GM23338 (cell line): ENCODE results near the gene CNTNAP2. TPM values are rescaled to one million over a fixed set of nuclear protein-coding genes. Genes with fewer than 3 reads are reported as not detected.

Source experiments
- ATAC-seq: fragments of 200-7000 bp; cut with Tn5 transposase; 3 replicates; pipeline ENCODE4 v1.9.1; 2020
- DNase-seq: peaks from one replicate; pipeline ENCODE4 v3.0.0-alpha.2; 2015; ENCODE audit warnings: low spot score
- H2AFZ ChIP-seq: fragments of 200-600 bp; sonication (generic); 2 replicates; pipeline ENCODE4 v1.8.0; 2016; ENCODE audit warnings: antibody characterized with exemption, mild to moderate bottlenecking, moderate library complexity
- H3F3A ChIP-seq: fragments of 200-600 bp; sonication (generic); replicated peaks from 2 replicates; pipeline ENCODE4 v1.8.0; 2017; ENCODE audit warnings: antibody characterized with exemption, mixed run types, low read depth
- H3K27ac ChIP-seq: fragments of 200-600 bp; sonication (generic); 2 replicates; pipeline ENCODE4 v1.6.1; 2016; ENCODE audit warnings: low read depth
- H3K27me3 ChIP-seq: fragments of 200-600 bp; sonication (generic); 2 replicates; pipeline ENCODE4 v1.8.0; 2016; ENCODE audit warnings: mild to moderate bottlenecking, mixed run types, moderate library complexity; ENCODE audit not compliant: insufficient read depth
- H3K36me3 ChIP-seq: fragments of 200-600 bp; sonication (generic); 2 replicates; pipeline ENCODE4 v1.8.0; 2016; ENCODE audit warnings: mild to moderate bottlenecking; ENCODE audit not compliant: insufficient read depth
- H3K4me1 ChIP-seq: fragments of 200-600 bp; sonication (generic); 2 replicates; pipeline ENCODE4 v1.8.0; 2016; ENCODE audit warnings: mild to moderate bottlenecking, moderate library complexity; ENCODE audit not compliant: insufficient read depth
- H3K4me2 ChIP-seq: fragments of 200-600 bp; sonication (generic); 2 replicates; pipeline ENCODE4 v1.7.1; 2017; ENCODE audit warnings: mixed run types
- H3K4me3 ChIP-seq: fragments of 200-600 bp; sonication (generic); 2 replicates; pipeline ENCODE4 v1.6.1; 2016; ENCODE audit warnings: mixed run types
- H3K79me2 ChIP-seq: fragments of 200-600 bp; sonication (generic); replicated peaks from 2 replicates; pipeline ENCODE4 v1.8.0; 2017; ENCODE audit warnings: mild to moderate bottlenecking; ENCODE audit not compliant: insufficient read depth
- H3K9me2 ChIP-seq: fragments of 200-600 bp; sonication (generic); 2 replicates; pipeline ENCODE4 v1.8.0; 2017; ENCODE audit not compliant: insufficient read depth
- H4K20me1 ChIP-seq: fragments of 200-600 bp; sonication (generic); replicated peaks from 2 replicates; pipeline ENCODE4 v1.8.0; 2017; ENCODE audit warnings: mild to moderate bottlenecking; ENCODE audit not compliant: insufficient read depth
- H3K27ac Mint-ChIP-seq: 2 replicates; pipeline ENCODE4 v1.8.0; 2020; ENCODE audit warnings: inconsistent platforms, mild to moderate bottlenecking, moderate library complexity, mixed read lengths
- H3K27me3 Mint-ChIP-seq: 3 replicates; pipeline ENCODE4 v1.8.0; 2022; ENCODE audit warnings: low read depth, mild to moderate bottlenecking, moderate library complexity, mixed read lengths, inconsistent platforms; ENCODE audit not compliant: insufficient read depth, poor library complexity
- H3K36me3 Mint-ChIP-seq: 3 replicates; pipeline ENCODE4 v1.8.0; 2021; ENCODE audit warnings: low read depth, mild to moderate bottlenecking, inconsistent platforms, moderate library complexity, mixed read lengths
- H3K4me1 Mint-ChIP-seq: 3 replicates; pipeline ENCODE4 v1.8.0; 2020; ENCODE audit warnings: mild to moderate bottlenecking, inconsistent platforms, mixed read lengths
- H3K4me3 Mint-ChIP-seq: 3 replicates; pipeline ENCODE4 v1.8.0; 2021; ENCODE audit warnings: moderate library complexity, mild to moderate bottlenecking, inconsistent platforms, mixed read lengths
- H3K9me3 Mint-ChIP-seq: 3 replicates; pipeline ENCODE4 v1.8.0; 2020; ENCODE audit warnings: moderate library complexity, mild to moderate bottlenecking, inconsistent platforms, mixed read lengths
- EZH2 ChIP-seq: fragments of 200-600 bp; sonication (generic); IDR thresholded peaks from one replicate; pipeline ENCODE4 v1.8.0; 2017; ENCODE audit warnings: antibody characterized with exemption, mild to moderate bottlenecking, low read depth; ENCODE audit not compliant: unreplicated experiment
- POLR2AphosphoS5 ChIP-seq: IDR thresholded peaks from 2 replicates; pipeline ENCODE4 v1.6.1; 2016; ENCODE audit warnings: antibody characterized with exemption, low read depth
- STAT1 ChIP-seq: IDR thresholded peaks from one replicate; pipeline ENCODE4 v1.6.1; 2016; ENCODE audit warnings: antibody characterized with exemption; ENCODE audit not compliant: unreplicated experiment
- ZNF114 ChIP-seq: fragments of 250-450 bp; sonication (Bioruptor Pico); IDR thresholded peaks from 2 replicates; pipeline ENCODE4 v1.5.0; 2020; ENCODE audit warnings: mild to moderate bottlenecking, moderate library complexity
- ZNF331 ChIP-seq: fragments of 250-450 bp; sonication (Bioruptor Pico); IDR thresholded peaks from 2 replicates; pipeline ENCODE4 v1.5.0; 2020; ENCODE audit warnings: low read depth, mild to moderate bottlenecking, moderate library complexity
- polyA plus RNA-seq: library from polyadenylated mRNA; unstranded; fragments of >200 nt; fragmentation: Nextera tagmentation; extraction: Ambion mirVana; gene quantifications from 2 replicates; pipeline ENCODE4 v1.2.1, GENCODE V29; 2016
- total RNA-seq: library from RNA; depleted of rRNA; stranded (reverse); fragments of >200 nt; shearing (Covaris generic); gene quantifications from 2 replicates; pipeline ENCODE4 v1.2.3, GENCODE V29; 2014
- TF ChIP-seq, protein P1 (sequence below): IDR thresholded peaks from one replicate; pipeline ENCODE4 v1.6.1; 2018; ENCODE audit warnings: antibody characterized with exemption; ENCODE audit not compliant: unreplicated experiment
- TF ChIP-seq, protein P2 (sequence below), 2 experiments: fragments of 200-600 bp in 1 of 2; sonication (generic) in 1 of 2; conservative IDR thresholded peaks; 2 replicates each; pipeline versions ENCODE4 v1.5.1 to v1.6.1; 2016 to 2017; ENCODE audit warnings: antibody characterized with exemption in 2 of 2, low read depth in 2 of 2, mild to moderate bottlenecking in 2 of 2, moderate library complexity in 1 of 2
- TF ChIP-seq, protein P3 (sequence below): IDR thresholded peaks from 2 replicates; pipeline ENCODE4 v1.6.1; 2016; ENCODE audit warnings: antibody characterized with exemption

Gene CNTNAP2
- total and polyA plus RNA-seq, 2 experiments from 2014 or later, result 38.2 to 61.3 TPM

DNA sequence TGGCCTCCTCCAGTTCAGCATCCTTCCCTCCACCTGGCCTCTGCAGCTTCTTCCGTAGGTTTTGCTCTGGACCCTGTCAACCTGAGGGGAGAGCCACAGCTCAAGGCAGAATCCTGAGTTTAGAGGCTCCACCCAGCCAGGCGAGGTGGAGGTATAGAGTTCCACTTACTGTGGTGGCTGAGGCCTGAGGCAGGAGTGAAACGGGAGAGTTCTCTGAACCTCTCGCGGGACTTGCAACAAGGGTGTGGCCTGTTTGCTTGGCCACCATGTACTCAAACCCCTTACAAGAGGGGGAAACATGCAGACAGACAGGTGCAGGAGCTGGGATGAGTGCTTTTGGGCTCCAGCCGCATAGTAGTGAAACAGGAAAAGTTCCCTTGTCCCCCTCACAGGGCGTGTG is 2320.0 kb downstream of the CNTNAP2 start (continued):
- TF ChIP-seq, protein P1, sequence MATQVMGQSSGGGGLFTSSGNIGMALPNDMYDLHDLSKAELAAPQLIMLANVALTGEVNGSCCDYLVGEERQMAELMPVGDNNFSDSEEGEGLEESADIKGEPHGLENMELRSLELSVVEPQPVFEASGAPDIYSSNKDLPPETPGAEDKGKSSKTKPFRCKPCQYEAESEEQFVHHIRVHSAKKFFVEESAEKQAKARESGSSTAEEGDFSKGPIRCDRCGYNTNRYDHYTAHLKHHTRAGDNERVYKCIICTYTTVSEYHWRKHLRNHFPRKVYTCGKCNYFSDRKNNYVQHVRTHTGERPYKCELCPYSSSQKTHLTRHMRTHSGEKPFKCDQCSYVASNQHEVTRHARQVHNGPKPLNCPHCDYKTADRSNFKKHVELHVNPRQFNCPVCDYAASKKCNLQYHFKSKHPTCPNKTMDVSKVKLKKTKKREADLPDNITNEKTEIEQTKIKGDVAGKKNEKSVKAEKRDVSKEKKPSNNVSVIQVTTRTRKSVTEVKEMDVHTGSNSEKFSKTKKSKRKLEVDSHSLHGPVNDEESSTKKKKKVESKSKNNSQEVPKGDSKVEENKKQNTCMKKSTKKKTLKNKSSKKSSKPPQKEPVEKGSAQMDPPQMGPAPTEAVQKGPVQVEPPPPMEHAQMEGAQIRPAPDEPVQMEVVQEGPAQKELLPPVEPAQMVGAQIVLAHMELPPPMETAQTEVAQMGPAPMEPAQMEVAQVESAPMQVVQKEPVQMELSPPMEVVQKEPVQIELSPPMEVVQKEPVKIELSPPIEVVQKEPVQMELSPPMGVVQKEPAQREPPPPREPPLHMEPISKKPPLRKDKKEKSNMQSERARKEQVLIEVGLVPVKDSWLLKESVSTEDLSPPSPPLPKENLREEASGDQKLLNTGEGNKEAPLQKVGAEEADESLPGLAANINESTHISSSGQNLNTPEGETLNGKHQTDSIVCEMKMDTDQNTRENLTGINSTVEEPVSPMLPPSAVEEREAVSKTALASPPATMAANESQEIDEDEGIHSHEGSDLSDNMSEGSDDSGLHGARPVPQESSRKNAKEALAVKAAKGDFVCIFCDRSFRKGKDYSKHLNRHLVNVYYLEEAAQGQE, result no peak
- TF ChIP-seq STAT1, result no peak

DNA sequence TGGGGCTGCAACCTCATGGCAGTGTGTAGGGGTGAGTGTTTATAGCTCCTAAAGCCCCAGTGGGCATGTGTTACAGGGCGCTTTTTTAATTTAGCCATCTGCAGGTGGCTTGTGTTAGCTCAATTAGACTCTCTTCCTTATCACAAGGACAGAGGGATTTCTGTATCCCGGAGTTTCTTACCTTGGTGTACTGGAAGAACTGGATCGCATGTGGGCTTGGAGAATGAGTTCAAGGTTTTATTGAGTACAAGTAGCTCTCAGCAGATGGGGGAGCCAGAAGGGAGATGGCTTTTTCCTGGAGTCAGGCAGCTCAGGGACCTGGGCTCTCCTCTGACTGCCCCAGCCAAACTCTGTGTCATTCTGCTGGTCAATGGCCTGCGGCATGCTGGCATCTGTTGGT is 2320.4 kb downstream of the CNTNAP2 start:
- H3K27ac ChIP-seq, result no peak overlapping the region
- H3K27me3 ChIP-seq, result no peaks in the 10 kb centered on the region
- H2AFZ ChIP-seq, result peak overlapping the region; percentile 18; the same call in 1 of the 2 replicates
- H3K4me1 Mint-ChIP-seq, result no peaks in the 10 kb centered on the region; the same call in 2 of the 3 replicates
- DNase-seq (no peak), ATAC-seq (no peak)
- H3F3A ChIP-seq, result no peaks in the 10 kb centered on the region
- H3K79me2 ChIP-seq, result no peaks in the 10 kb centered on the region
- H3K4me2 ChIP-seq, result no peak overlapping the region
- no peaks in the 10 kb centered on the region; the same call in 1 of the 2 replicates for H3K9me2 ChIP-seq
- no peak overlapping the region for H3K27ac Mint-ChIP-seq
- H3K27me3 Mint-ChIP-seq, result peaks cover 5% of the 10 kb centered on the region
- H4K20me1 ChIP-seq, result no peaks in the 10 kb centered on the region
- no peaks in the 10 kb centered on the region for H3K9me3 Mint-ChIP-seq
- no peaks in the 10 kb centered on the region for H3K36me3 ChIP-seq
- TF ChIP-seq ZNF331 (CRISPR knock-in tag) (no peak), POLR2AphosphoS5 (no peak), EZH2 (no peak), ZNF114 (no peak)
- TF ChIP-seq, protein P2, sequence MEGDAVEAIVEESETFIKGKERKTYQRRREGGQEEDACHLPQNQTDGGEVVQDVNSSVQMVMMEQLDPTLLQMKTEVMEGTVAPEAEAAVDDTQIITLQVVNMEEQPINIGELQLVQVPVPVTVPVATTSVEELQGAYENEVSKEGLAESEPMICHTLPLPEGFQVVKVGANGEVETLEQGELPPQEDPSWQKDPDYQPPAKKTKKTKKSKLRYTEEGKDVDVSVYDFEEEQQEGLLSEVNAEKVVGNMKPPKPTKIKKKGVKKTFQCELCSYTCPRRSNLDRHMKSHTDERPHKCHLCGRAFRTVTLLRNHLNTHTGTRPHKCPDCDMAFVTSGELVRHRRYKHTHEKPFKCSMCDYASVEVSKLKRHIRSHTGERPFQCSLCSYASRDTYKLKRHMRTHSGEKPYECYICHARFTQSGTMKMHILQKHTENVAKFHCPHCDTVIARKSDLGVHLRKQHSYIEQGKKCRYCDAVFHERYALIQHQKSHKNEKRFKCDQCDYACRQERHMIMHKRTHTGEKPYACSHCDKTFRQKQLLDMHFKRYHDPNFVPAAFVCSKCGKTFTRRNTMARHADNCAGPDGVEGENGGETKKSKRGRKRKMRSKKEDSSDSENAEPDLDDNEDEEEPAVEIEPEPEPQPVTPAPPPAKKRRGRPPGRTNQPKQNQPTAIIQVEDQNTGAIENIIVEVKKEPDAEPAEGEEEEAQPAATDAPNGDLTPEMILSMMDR (conservative IDR thresholded peaks at IDR 0.05; ENCODE audit: low read depth in 2 of 2), result no peak
- TF ChIP-seq, protein P3, sequence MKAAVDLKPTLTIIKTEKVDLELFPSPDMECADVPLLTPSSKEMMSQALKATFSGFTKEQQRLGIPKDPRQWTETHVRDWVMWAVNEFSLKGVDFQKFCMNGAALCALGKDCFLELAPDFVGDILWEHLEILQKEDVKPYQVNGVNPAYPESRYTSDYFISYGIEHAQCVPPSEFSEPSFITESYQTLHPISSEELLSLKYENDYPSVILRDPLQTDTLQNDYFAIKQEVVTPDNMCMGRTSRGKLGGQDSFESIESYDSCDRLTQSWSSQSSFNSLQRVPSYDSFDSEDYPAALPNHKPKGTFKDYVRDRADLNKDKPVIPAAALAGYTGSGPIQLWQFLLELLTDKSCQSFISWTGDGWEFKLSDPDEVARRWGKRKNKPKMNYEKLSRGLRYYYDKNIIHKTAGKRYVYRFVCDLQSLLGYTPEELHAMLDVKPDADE, result no peak
- no peak overlapping the region for H3K4me3 ChIP-seq
- no peak overlapping the region for H3K4me3 Mint-ChIP-seq
- H3K4me1 ChIP-seq, result no peaks in the 10 kb centered on the region
- no peaks in the 10 kb centered on the region for H3K36me3 Mint-ChIP-seq
